HEK293 (cell line): ENCODE results near the gene FOXO3.

Source experiments
- CTCF ChIA-PET: fragments of 350-600 bp; formaldehyde crosslinking; extraction: SDS; loops from one replicate; lab custom pipeline; 2021; ENCODE audit warnings: antibody characterized with exemption; lab: Yijun Ruan, JAX
- POLR2A ChIA-PET: fragments of 300-600 bp; formaldehyde crosslinking; extraction: SDS; loops from one replicate; lab custom pipeline; 2020; ENCODE audit warnings: antibody characterized with exemption, inconsistent platforms; lab: Yijun Ruan, JAX
- H3K27ac ChIP-seq: fragments of 200-500 bp; sonication (Bioruptor generic); 2 replicates; pipeline ENCODE4 v1.5.1; 2014; ENCODE audit warnings: low read depth, low read length, control low read depth, inconsistent platforms; ENCODE audit errors: extremely low read depth
- H3K36me3 ChIP-seq, 2 experiments: fragments of 200-500 bp in 1 of 2; sonication (Bioruptor generic) in 1 of 2; 1 replicate in 1 of 2; 2 replicates in 1 of 2; pipeline ENCODE4 v1.5.1; 2014 to 2017; ENCODE audit warnings: inconsistent platforms in 2 of 2, low read length in 2 of 2; ENCODE audit not compliant: control insufficient read depth in 2 of 2, insufficient read depth in 1 of 2
- H3K4me1 ChIP-seq: fragments of 200-500 bp; sonication (Bioruptor generic); 2 replicates; pipeline ENCODE4 v1.5.1; 2014; ENCODE audit warnings: mild to moderate bottlenecking, low read length, inconsistent platforms; ENCODE audit not compliant: control insufficient read depth, insufficient read depth
- H3K4me3 ChIP-seq: 2 replicates; pipeline ENCODE4 v1.5.1; 2011; ENCODE audit warnings: low read depth, mild to moderate bottlenecking, control low read depth, low read length, moderate library complexity
- H3K9me3 ChIP-seq: fragments of 200-500 bp; sonication (Bioruptor generic); 2 replicates; pipeline ENCODE4 v1.5.1; 2014; ENCODE audit warnings: low read depth, low read length, inconsistent platforms; ENCODE audit not compliant: control insufficient read depth, insufficient read depth
- HIC1 ChIP-seq: fragments of 450-650 bp; formaldehyde crosslinking; IDR thresholded peaks from 2 replicates; pipeline ENCODE4 v1.5.1; 2016; ENCODE audit warnings: missing biosample characterization, missing genetic modification characterization
- PRDM4 ChIP-seq: fragments of 450-650 bp; formaldehyde crosslinking; IDR thresholded peaks from 2 replicates; pipeline ENCODE4 v1.5.1; 2017; ENCODE audit warnings: missing biosample characterization, missing genetic modification characterization
- REST ChIP-seq: fragments of 450-650 bp; formaldehyde crosslinking; IDR thresholded peaks from 2 replicates; pipeline ENCODE4 v1.5.1; 2016; ENCODE audit warnings: missing biosample characterization, missing genetic modification characterization
- SP7 ChIP-seq: fragments of 450-650 bp; formaldehyde crosslinking; IDR thresholded peaks from 2 replicates; pipeline ENCODE4 v1.5.1; 2016; ENCODE audit warnings: missing biosample characterization, missing genetic modification characterization
- YY1 ChIP-seq: fragments of 450-650 bp; formaldehyde crosslinking; IDR thresholded peaks from 2 replicates; pipeline ENCODE4 v1.5.1; 2018; ENCODE audit warnings: missing biosample characterization, missing genetic modification characterization
- ZNF10 ChIP-seq: fragments of 450-650 bp; formaldehyde crosslinking; IDR thresholded peaks from 2 replicates; pipeline ENCODE4 v1.5.1; 2017; ENCODE audit warnings: missing biosample characterization, missing genetic modification characterization
- ZNF112 ChIP-seq: fragments of 450-650 bp; formaldehyde crosslinking; IDR thresholded peaks from 2 replicates; pipeline ENCODE4 v1.5.0; 2017; ENCODE audit warnings: missing biosample characterization, missing genetic modification characterization
- ZNF214 ChIP-seq: fragments of 450-650 bp; formaldehyde crosslinking; IDR thresholded peaks from 2 replicates; pipeline ENCODE4 v1.5.1; 2017; ENCODE audit warnings: missing biosample characterization, mild to moderate bottlenecking, missing genetic modification characterization, borderline replicate concordance
- ZNF221 ChIP-seq: fragments of 450-650 bp; formaldehyde crosslinking; IDR thresholded peaks from 2 replicates; pipeline ENCODE4 v1.5.1; 2017; ENCODE audit warnings: missing biosample characterization, missing genetic modification characterization, borderline replicate concordance
- ZNF280C ChIP-seq: fragments of 450-650 bp; formaldehyde crosslinking; IDR thresholded peaks from 2 replicates; pipeline ENCODE4 v1.5.1; 2016; ENCODE audit warnings: missing biosample characterization, missing genetic modification characterization
- ZNF280D ChIP-seq: fragments of 450-650 bp; formaldehyde crosslinking; IDR thresholded peaks from 2 replicates; pipeline ENCODE4 v1.5.1; 2016; ENCODE audit warnings: missing biosample characterization, missing genetic modification characterization
- ZNF302 ChIP-seq: fragments of 450-650 bp; formaldehyde crosslinking; IDR thresholded peaks from 2 replicates; pipeline ENCODE4 v1.5.1; 2016; ENCODE audit warnings: missing biosample characterization, missing genetic modification characterization, low read depth
- ZNF324 ChIP-seq: fragments of 450-650 bp; formaldehyde crosslinking; IDR thresholded peaks from 2 replicates; pipeline ENCODE4 v1.5.1; 2016; ENCODE audit warnings: missing biosample characterization, missing genetic modification characterization
- ZNF354C ChIP-seq: fragments of 450-650 bp; formaldehyde crosslinking; IDR thresholded peaks from 2 replicates; pipeline ENCODE4 v1.5.1; 2016; ENCODE audit warnings: missing biosample characterization, missing genetic modification characterization, low read depth, borderline replicate concordance
- ZNF555 ChIP-seq: fragments of 450-650 bp; formaldehyde crosslinking; conservative IDR thresholded peaks from 2 replicates; pipeline ENCODE4 v1.5.1; 2017; ENCODE audit warnings: missing biosample characterization, mild to moderate bottlenecking, missing genetic modification characterization, inconsistent platforms
- ZNF558 ChIP-seq: fragments of 450-650 bp; formaldehyde crosslinking; IDR thresholded peaks from 2 replicates; pipeline ENCODE4 v1.5.1; 2016; ENCODE audit warnings: missing biosample characterization, missing genetic modification characterization
- ZNF571 ChIP-seq: fragments of 450-650 bp; formaldehyde crosslinking; IDR thresholded peaks from 2 replicates; pipeline ENCODE4 v1.5.0; 2017; ENCODE audit warnings: missing biosample characterization, missing genetic modification characterization
- ZNF626 ChIP-seq: fragments of 450-650 bp; sonication (Bioruptor Pico); formaldehyde crosslinking; IDR thresholded peaks from 2 replicates; pipeline ENCODE4 v1.5.1; 2018; ENCODE audit warnings: missing biosample characterization, missing genetic modification characterization, inconsistent platforms
- ZNF658 ChIP-seq: fragments of 450-650 bp; formaldehyde crosslinking; IDR thresholded peaks from 2 replicates; pipeline ENCODE4; 2016; ENCODE audit warnings: missing biosample characterization, missing genetic modification characterization
- ZSCAN5A ChIP-seq: fragments of 450-650 bp; formaldehyde crosslinking; IDR thresholded peaks from 2 replicates; pipeline ENCODE4 v1.5.1; 2016; ENCODE audit warnings: missing biosample characterization, missing genetic modification characterization

Gene FOXO3

GRCh38 chr6:108702106-108702851, 141.6 kb downstream of the FOXO3 start (continued):
- TF ChIP-seq ZNF626 (tag by site-specific recombination): peak; percentile 96
- 0 out of 2 replicates have a peak, but pooled peaks have one; percentile 57 for TF ChIP-seq ZNF280D
- TF ChIP-seq SP7 (tag by site-specific recombination): peak; percentile 29; the same call in 1 of the 2 replicates
- TF ChIP-seq ZNF354C (tag by site-specific recombination): no peak
- TF ChIP-seq ZNF558: 0 out of 2 replicates have a peak, but pooled peaks have one; percentile 71
- TF ChIP-seq ZNF221: no peak
- TF ChIP-seq YY1: no peak
- peak; percentile 53; the same call in 1 of the 2 replicates for TF ChIP-seq ZNF214 (tag by site-specific recombination)
- TF ChIP-seq, all 188 proteins: peak for 14

GRCh38 chr6:108706649-108707048, 145.9 kb downstream of the FOXO3 start:
- H3K4me1 ChIP-seq: no peaks in the 10 kb centered on the region
- CTCF ChIA-PET: interaction anchor here (0.6 to 0.9 kb wide), 2 partner anchors 10 to 364 kb away, joined by 3 read pairs; no protein-coding TSS in a partner anchor
- TF ChIP-seq ZNF571: no peak
- no peak for TF ChIP-seq ZSCAN5A (tag by site-specific recombination)
- no peak for TF ChIP-seq REST (tag by site-specific recombination)
- TF ChIP-seq ZNF10 (tag by site-specific recombination): no peak
- TF ChIP-seq ZNF302: no peak
- TF ChIP-seq HIC1 (tag by site-specific recombination): no peak
- TF ChIP-seq ZNF112 (tag by site-specific recombination): no peak
- TF ChIP-seq PRDM4 (tag by site-specific recombination): no peak
- no peak for TF ChIP-seq ZNF324 (tag by site-specific recombination)
- TF ChIP-seq ZNF555 (tag by site-specific recombination): no peak
- no peak for TF ChIP-seq ZNF280C (tag by site-specific recombination)
- no peak for TF ChIP-seq ZNF658 (tag by site-specific recombination)
- POLR2A ChIA-PET: no interaction called here
- no peaks in the 10 kb centered on the region for H3K9me3 ChIP-seq
- H3K36me3 ChIP-seq: no peaks in the 10 kb centered on the region
- H3K27ac ChIP-seq: no peak overlapping the region
- no peak overlapping the region for H3K4me3 ChIP-seq
